ENCODE data around the gene POLR2C. TPM values are rescaled to one million over a fixed set of nuclear protein-coding genes. Genes with fewer than 3 reads are reported as not detected.
"Not testable (repeated sequence)": the region's sequence is repeated elsewhere in the genome, so short reads cannot be mapped to it uniquely, and the experiment has no call there.

Gene POLR2C
- total RNA-seq, 1 experiment from 2014 or later, result 151 TPM

GRCh38 chr16:57479205-57479975, 16.9 kb downstream of the POLR2C start:
- peak; percentile 89 for DNase-seq (ENCODE audit: low spot score)

- peak; percentile 88 for DNase-seq (ENCODE audit: low spot score)
These were observed 17.7 kb downstream of the POLR2C start for GRCh38 chr16:57479976-57480753.

- no peak for DNase-seq (ENCODE audit: low spot score)
These were observed 18.3 kb downstream of the POLR2C start for GRCh38 chr16:57480754-57481230.

DNA sequence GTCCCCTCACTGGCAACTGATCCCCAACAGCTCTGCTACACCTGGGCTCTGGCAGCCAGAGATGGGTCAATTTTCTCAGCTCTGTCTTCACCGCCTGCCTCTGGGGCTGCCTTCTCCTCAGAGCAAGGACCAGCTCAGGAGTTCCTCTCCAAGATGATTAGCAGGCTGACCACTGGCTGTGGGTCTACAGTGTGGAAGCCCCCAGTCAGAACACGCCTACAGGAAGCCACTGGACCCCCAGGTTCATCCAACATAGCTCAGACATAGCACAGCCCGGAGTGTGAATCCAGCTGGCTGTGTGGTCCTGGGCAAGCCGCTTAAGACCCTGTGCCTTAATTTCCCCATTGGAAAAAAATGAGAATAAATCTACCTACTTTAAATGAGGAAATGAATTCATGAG, 18.9 kb downstream of the POLR2C start:
- no peak for DNase-seq (ENCODE audit: low spot score)

DNA sequence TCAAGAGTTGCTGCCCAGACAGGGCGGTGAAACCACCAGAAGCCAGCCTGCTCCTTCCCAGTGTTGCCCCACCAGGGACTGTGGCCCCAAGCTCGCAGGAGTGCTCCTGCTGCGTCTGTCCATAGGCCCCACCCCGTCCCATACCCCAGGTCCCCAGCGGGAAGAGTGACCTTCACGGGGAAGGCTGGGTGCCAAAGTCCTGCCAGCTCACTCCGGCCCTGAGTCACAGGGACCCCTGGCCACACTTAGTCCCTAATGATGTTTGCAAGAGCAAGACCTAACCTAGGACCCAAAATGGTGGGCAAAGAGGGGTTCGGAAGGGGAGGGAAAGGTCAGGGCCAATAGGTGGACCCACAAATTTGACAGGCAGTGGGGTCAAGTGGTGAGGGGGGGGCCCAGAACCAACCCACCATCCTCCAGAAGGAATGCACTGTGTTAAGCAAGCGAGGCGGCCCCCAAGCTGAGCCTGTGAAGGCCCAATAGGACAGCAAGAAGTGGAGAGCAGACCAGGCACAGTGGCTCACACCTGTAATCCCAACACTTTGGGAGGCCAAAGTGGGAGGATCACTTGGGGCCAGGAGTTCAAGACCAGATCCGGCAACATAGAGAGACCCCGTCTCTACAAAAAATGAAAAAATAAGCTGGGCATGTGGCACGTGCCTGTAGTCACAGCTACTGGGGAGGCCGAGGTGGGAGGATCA, 20.5 kb downstream of the POLR2C start:
- no peak for DNase-seq (ENCODE audit: low spot score)

DNA sequence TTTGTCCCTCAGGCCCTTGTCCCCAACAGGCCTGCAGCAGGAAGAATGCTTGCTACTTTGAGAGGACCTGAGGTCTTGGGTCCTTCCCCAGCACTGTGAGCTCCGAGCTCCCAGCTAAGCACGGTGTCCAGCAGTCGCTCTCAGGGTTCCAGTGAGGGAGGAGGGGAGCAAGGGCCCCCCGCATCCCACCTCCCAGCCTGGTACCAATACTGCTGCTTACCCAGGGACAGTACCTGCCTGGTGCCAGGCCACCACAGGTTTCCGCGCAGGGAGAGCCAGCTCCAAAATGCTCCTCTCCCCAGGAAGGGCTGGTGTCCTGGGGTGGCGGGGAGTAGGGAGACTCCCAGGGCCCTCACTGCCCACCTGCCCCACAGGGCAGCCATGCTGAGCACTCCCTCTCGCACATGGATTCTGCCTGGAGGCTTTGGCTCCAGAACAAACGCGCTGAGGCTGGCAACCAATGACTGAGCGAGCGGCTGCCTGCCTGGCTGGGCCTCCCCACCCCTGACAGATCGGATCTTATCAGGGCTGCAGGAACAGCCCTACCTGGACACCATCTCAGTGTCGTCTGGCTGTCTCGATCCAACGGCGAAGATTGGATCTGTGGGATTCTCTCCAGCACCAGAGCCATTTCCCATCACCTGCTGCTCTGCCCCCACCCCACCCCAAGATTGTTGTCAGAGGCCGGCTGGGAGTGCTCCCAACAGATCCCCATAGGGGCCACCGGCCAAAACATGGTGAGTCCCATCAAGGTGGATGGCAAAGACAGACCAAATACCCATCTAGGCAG, 21.4 kb downstream of the POLR2C start:
- no peak for DNase-seq (ENCODE audit: low spot score)

DNA sequence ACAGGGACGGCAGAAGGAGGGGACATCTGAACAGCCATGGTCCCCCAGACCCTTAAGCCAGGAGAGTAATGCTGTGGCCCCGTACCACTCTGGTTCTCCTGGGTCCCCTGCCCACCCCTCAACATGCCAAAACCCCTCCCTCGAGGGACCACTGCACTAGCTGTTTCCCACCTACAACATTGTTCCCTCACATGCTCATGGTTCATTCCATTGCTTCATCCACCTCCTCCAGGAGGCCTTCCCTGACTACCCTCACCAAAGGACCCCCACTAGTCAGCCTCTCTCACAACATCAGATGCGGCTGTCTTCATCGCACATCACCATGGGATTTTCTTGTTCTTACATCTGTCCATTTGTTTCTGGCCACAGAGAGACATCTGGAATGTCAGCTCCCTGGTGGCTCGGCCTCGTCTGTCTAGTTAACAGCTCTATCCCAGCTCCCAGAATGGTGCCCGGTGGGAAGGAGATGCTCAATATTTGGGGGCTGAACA, 22.1 kb downstream of the POLR2C start:
- DNase-seq (ENCODE audit: low spot score), result no peak

DNA sequence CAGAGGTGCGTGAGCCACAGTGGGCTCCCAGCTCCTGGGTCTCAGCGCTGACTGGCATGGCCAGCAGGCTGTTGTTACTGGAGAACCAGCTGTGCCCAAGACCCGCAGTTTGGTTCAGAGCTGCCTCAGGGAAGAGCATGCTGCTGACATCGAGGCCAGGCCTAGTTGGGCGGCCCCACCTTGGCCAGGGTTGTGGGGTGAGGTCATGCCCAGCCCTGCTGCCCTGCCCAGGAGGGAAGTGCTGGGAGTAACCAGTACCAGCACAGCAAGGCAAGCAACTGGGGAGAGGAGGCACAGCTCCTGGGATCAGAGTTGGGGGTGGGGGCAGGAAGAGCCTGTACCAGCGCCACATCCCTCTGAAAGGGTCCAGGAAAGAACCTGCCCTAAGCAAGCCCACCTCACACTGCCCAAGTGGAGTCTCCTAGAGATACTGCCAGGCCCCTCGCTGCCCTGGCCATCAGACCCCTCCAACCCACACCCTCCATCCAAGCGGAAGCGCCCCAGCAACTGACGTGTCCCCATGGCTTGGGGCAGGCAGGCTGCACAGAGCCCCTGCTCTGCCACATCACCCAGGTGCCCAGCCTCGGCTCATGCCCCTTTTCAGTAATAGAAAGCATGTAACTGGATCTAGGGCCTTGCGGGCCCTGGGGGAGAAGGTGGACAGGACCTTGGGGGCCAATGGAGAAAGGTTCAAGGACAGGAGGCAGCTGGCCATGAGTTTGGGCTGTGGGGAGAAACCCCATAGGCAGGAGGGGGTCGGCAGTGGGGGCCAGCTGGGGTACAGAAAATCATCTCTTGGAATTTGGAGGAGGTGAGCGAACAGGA, 22.8 kb downstream of the POLR2C start:
- DNase-seq (ENCODE audit: low spot score), result peak; percentile 26

DNA sequence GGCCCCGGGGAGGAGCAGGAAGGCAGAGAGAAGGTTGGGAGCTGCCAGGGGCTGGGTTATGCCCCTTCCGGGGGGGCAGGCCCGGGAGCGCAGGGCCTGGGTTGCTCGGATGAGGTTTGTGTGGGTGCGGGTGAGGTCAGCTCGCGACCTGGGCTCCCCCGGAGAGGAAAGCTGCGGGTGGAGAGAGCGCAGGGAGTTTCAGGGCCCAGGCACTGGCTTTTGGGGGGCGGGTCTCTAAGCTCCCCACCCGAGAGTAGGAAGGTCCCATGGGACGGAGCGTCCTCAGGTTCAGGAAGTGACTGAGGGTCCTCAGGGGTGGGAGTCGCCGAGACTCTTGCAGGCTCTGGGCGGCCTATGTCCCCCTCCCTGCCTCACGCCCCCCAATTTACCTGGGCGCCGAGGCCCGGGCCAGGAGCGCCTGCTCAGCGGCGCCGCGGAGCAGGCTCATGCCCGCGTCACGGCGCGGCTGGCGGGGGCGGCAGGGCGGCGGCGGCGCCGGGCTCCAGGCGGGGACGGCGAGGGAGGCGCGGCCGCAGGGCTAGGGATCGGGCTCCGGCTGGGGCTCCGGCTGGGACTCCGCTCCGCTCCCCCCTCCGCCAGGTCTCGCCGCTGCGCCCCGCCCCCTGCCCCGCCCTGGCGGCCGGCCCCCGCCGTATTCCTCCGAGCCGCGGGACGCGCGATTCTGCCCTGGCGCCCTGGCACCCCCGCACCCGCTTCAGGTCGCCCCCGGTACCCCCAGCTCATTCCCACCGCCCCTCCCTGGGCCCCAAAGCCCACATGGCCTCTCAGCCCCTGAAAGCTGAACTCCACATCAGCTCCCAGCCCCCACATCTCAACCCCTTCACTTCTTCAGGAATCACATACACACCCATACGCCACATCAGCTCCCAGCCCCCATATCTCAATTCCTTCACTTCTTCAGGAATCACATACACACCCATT, 23.7 kb downstream of the POLR2C start, which contains the start of gene DOK4:
Gene DOK4, minus strand, starts transcription at position 578 of the 942 bp plus-strand sequence. CDS start 6,986 bp downstream, outside the sequence.
- DNase-seq (ENCODE audit: low spot score), result peak; percentile 74

DNA sequence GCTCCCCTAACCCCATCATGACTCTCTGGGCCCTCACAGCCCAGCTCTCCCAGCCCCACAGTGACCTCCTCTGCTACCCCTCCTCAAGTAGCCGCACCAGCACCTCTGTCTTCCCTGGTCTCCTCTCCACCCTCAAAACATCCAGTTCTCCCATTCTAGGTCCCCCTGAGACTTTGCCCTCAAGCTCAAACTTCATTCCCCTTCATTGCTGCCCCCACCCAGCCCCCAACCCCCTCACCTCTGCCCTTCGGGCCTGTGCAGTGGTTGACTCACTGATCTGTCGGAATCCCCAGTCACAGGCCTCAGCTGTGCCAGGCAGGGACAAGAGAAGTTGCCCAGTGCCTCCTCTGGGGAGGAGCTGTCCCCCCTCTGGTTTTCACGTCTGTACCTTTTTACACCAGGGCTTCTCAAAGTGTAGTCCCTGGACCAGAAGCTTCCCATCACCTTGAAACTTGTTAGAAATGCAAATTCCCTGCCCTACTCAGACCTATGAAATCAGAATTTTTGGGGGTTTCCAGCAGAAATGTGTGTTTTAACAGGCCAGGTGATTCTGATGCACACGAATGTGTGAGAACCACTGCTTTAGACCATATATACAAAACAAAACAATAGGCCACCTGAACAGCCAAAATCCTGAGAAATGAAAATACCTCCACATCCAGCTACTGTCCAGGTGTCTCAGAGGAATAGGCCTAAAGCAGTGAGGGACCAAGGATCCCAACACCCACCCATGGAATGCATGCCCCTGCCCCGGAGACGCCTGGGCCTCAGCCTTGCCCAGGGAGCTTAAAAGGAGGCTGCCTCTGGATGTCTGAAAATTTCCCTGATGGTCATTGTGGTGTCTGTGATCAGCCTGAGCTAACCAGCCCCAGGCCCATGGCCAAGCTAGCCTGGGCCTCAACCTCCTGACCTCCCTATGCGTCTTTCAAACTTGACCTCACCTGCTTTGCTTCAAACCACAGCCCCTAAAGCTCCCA, 24.7 kb downstream of the POLR2C start:
- no peak for DNase-seq (ENCODE audit: low spot score)

DNA sequence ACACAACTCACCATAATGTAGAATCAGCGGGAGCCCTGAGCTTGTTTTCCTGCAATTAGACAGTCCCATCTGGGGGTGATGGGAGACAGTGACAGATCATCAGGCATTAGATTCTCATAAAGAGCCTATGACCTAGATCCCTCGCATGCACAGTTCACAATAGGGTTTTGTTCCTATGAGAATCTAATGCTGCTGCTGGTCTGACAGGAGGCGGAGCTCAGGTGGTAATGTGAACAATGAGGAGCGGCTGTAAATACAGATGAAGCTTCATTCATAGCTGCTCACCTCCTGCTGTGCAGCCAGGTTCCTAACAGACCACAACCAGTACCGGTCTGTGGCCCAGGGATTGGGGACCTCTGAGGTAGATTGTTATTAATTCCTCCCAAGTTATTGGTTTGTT, 26.8 kb downstream of the POLR2C start:
- no peak for DNase-seq (ENCODE audit: low spot score)

GRCh38 chr16:57493767-57494166, 31.3 kb downstream of the POLR2C start:
- no peak for DNase-seq (ENCODE audit: low spot score)

DNA sequence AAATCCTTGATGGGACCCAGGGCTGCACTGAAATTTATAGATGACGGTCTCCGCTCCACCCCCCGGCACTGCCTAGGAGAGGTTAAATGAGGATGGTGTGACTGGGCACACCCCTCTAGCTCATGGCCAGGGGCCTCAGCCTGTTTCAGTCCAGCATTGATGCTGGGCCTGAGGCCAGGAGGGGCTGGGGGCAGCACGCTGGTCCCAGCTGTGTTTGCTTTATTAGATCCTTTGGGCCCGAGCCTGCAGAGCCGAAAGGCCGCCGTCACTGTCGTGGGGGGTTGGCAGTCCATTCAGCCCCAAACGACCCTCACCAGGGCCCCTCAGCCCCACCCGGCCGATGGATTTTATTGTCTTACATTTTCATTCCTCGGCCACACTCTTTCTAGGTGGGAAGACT, 34.6 kb downstream of the POLR2C start:
- no peak for DNase-seq (ENCODE audit: low spot score)

DNA sequence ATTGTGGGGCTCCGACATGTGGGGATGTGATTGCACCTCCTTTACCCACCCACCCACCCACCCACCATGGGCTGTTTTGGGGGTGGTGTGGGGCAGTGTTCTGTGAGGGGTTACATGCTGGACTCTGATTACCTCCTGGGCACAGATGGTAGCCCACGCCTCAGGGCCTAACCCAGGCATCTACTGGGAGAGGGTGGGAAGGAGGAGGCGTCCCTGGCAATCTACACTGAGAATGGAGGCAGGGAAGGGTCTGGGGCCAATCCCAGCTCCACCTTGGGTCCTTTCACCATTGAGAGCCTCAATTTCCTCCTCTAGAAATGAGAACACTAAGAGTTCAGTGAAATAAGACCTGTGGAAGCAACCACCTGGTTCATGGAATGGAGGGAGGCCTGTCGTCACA, 35.6 kb downstream of the POLR2C start:
- no peak for DNase-seq (ENCODE audit: low spot score)

DNA sequence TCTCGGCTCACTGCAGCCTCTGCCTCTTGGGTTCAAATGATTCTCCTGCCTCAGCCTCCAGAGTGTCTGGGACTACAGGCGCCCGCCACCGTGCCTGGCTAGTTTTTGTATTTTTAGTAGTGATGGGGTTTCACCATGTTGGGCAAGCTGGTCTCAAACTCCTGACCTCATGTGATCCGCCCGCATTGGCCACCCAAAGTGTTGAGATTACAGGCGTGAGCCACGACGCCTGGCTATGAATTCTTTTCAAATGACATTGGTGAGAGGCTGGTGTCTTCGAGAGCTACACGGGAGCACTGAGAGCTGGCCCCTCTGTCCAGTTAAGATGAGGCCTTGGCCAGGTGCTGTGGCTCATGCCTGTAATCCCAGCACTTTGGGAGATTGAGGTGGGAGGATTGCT, 37.5 kb downstream of the POLR2C start:
- not testable (repeated sequence) for DNase-seq (ENCODE audit: low spot score)

GRCh38 chr16:57500578-57501111, 38.2 kb downstream of the POLR2C start:
- DNase-seq (ENCODE audit: low spot score), result no peak

DNA sequence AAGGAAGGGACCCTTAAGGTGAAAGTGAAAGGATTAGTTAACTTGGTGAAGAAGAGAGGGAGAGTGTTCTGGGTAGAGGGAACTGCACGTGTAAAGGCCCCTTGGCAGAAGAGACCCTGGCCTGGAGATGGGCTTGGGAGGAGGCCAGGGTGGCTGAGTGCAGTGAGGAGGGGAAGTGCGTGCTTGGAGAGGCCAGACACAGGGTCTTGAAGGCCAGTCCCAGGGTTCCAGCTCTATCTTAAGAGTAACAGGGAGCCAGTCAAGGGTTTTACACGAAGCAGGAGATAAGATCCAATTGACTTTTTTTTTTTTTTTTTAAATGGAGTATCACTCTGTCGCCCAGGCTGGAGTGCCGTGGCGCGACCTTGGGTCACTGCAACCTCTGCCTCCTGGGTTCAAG, 39.0 kb downstream of the POLR2C start:
- no peak for DNase-seq (ENCODE audit: low spot score)
